Measurements from ENCODE around the gene ZNF524. TPM values are rescaled to one million over a fixed set of nuclear protein-coding genes. Genes with fewer than 3 reads are reported as not detected.

Gene ZNF524
- total and polyA plus RNA-seq, 2 experiments from 2014 or later: 17.3 to 29.1 TPM

Other genes with a start within 250 kb of the ZNF524 start
- not detected in 2 replicates for gene COX6B2, start 245.6 kb upstream of the ZNF524 start, total RNA-seq
- gene COX6B2, start 245.6 kb upstream of the ZNF524 start, polyA plus RNA-seq: 0.06 and 0.17 TPM in 2 replicates
- gene GARIN5B, start 237.0 kb upstream of the ZNF524 start, total RNA-seq: not detected in 2 replicates
- gene GARIN5B, start 237.0 kb upstream of the ZNF524 start, polyA plus RNA-seq: not detected in 2 replicates
- gene IL11, start 229.8 kb upstream of the ZNF524 start, total RNA-seq: 0.12 and 0.49 TPM in 2 replicates
- 0.72 TPM in 1 of 2 replicates, not detected in the other for gene IL11, start 229.8 kb upstream of the ZNF524 start, polyA plus RNA-seq
- not detected in 2 replicates for gene TMEM190, start 223.5 kb upstream of the ZNF524 start, total RNA-seq
- gene TMEM190, start 223.5 kb upstream of the ZNF524 start, polyA plus RNA-seq: 0.85 and 1.3 TPM in 2 replicates
- gene TMEM238, start 216.0 kb upstream of the ZNF524 start, total RNA-seq: 0.27 and 0.35 TPM in 2 replicates
- gene TMEM238, start 216.0 kb upstream of the ZNF524 start, polyA plus RNA-seq: 1.7 and 4.0 TPM in 2 replicates
- 757 and 1,325 TPM in 2 replicates for gene RPL28, start 214.4 kb upstream of the ZNF524 start, total RNA-seq
- 273 and 320 TPM in 2 replicates for gene RPL28, start 214.4 kb upstream of the ZNF524 start, polyA plus RNA-seq
- gene UBE2S, start 192.5 kb upstream of the ZNF524 start, total RNA-seq: 54.2 and 244 TPM in 2 replicates
- 164 and 471 TPM in 2 replicates for gene UBE2S, start 192.5 kb upstream of the ZNF524 start, polyA plus RNA-seq
- gene SHISA7, start 157.0 kb upstream of the ZNF524 start, total RNA-seq: not detected in 2 replicates
- gene SHISA7, start 157.0 kb upstream of the ZNF524 start, polyA plus RNA-seq: not detected in 2 replicates
- gene ISOC2, start 138.6 kb upstream of the ZNF524 start, total RNA-seq: 99.4 and 200 TPM in 2 replicates
- gene ISOC2, start 138.6 kb upstream of the ZNF524 start, polyA plus RNA-seq: 73.9 and 89.7 TPM in 2 replicates
- not detected in 2 replicates for gene C19orf85, start 135.5 kb upstream of the ZNF524 start, total RNA-seq
- gene C19orf85, start 135.5 kb upstream of the ZNF524 start, polyA plus RNA-seq: not detected in 2 replicates
- 15.7 and 16.7 TPM in 2 replicates for gene ZNF628, start 123.7 kb upstream of the ZNF524 start, total RNA-seq
- 0.95 and 0.96 TPM in 2 replicates for gene ZNF628, start 123.7 kb upstream of the ZNF524 start, polyA plus RNA-seq
- 56.5 and 78.7 TPM in 2 replicates for gene NAT14, start 115.1 kb upstream of the ZNF524 start, total RNA-seq
- gene NAT14, start 115.1 kb upstream of the ZNF524 start, polyA plus RNA-seq: 137 and 138 TPM in 2 replicates
- 0.32 and 0.89 TPM in 2 replicates for gene SSC5D, start 111.9 kb upstream of the ZNF524 start, total RNA-seq
- 0.15 and 0.60 TPM in 2 replicates for gene SSC5D, start 111.9 kb upstream of the ZNF524 start, polyA plus RNA-seq
- gene SBK2, start 63.2 kb upstream of the ZNF524 start, total RNA-seq: 2.4 and 5.3 TPM in 2 replicates
- 6.8 and 7.1 TPM in 2 replicates for gene SBK2, start 63.2 kb upstream of the ZNF524 start, polyA plus RNA-seq
- 0.71 and 0.88 TPM in 2 replicates for gene SBK3, start 54.7 kb upstream of the ZNF524 start, total RNA-seq
- not detected in 2 replicates for gene SBK3, start 54.7 kb upstream of the ZNF524 start, polyA plus RNA-seq
- gene ZNF579, start 19.4 kb upstream of the ZNF524 start, total RNA-seq: 10.3 and 13.4 TPM in 2 replicates
- 14.9 and 17.7 TPM in 2 replicates for gene ZNF579, start 19.4 kb upstream of the ZNF524 start, polyA plus RNA-seq
- gene FIZ1, start 771 bp upstream of the ZNF524 start, total RNA-seq: 12.8 and 13.6 TPM in 2 replicates
- gene FIZ1, start 771 bp upstream of the ZNF524 start, polyA plus RNA-seq: 18.7 and 25.3 TPM in 2 replicates
- gene ZNF865, start 5.4 kb downstream of the ZNF524 start, total RNA-seq: 7.1 and 11.2 TPM in 2 replicates
- 1.9 and 2.6 TPM in 2 replicates for gene ZNF865, start 5.4 kb downstream of the ZNF524 start, polyA plus RNA-seq
- 15.1 and 15.4 TPM in 2 replicates for gene ZNF784, start 24.3 kb downstream of the ZNF524 start, total RNA-seq
- 13.3 and 14.0 TPM in 2 replicates for gene ZNF784, start 24.3 kb downstream of the ZNF524 start, polyA plus RNA-seq
- 78.4 and 84.9 TPM in 2 replicates for gene ZNF580, start 40.7 kb downstream of the ZNF524 start, total RNA-seq
- 104 and 124 TPM in 2 replicates for gene ZNF580, start 40.7 kb downstream of the ZNF524 start, polyA plus RNA-seq
- 28.4 and 42.0 TPM in 2 replicates for gene ZNF581, start 43.4 kb downstream of the ZNF524 start, total RNA-seq
- gene ZNF581, start 43.4 kb downstream of the ZNF524 start, polyA plus RNA-seq: 22.3 and 28.7 TPM in 2 replicates
- gene CCDC106, start 47.9 kb downstream of the ZNF524 start, total RNA-seq: 42.4 and 49.2 TPM in 2 replicates
- gene CCDC106, start 47.9 kb downstream of the ZNF524 start, polyA plus RNA-seq: 40.6 and 43.5 TPM in 2 replicates
- 170 and 187 TPM in 2 replicates for gene U2AF2, start 54.7 kb downstream of the ZNF524 start, total RNA-seq
- gene U2AF2, start 54.7 kb downstream of the ZNF524 start, polyA plus RNA-seq: 13.4 and 16.3 TPM in 2 replicates
- gene EPN1, start 74.9 kb downstream of the ZNF524 start, total RNA-seq: 144 and 164 TPM in 2 replicates
- gene EPN1, start 74.9 kb downstream of the ZNF524 start, polyA plus RNA-seq: 151 and 173 TPM in 2 replicates
- not detected in 2 replicates for gene NLRP9, start 138.1 kb downstream of the ZNF524 start, total RNA-seq
- gene NLRP9, start 138.1 kb downstream of the ZNF524 start, polyA plus RNA-seq: not detected in 2 replicates
- not detected in 2 replicates for gene RFPL4A, start 158.8 kb downstream of the ZNF524 start, total RNA-seq
- gene RFPL4A, start 158.8 kb downstream of the ZNF524 start, polyA plus RNA-seq: not detected in 2 replicates
- gene RFPL4AL1, start 168.8 kb downstream of the ZNF524 start, total RNA-seq: not detected in 2 replicates
- gene RFPL4AL1, start 168.8 kb downstream of the ZNF524 start, polyA plus RNA-seq: not detected in 2 replicates
- not detected in 2 replicates for gene NLRP11, start 231.7 kb downstream of the ZNF524 start, total RNA-seq
- not detected in 2 replicates for gene NLRP11, start 231.7 kb downstream of the ZNF524 start, polyA plus RNA-seq
- gene NLRP4, start 236.3 kb downstream of the ZNF524 start, total RNA-seq: not detected in 2 replicates
- gene NLRP4, start 236.3 kb downstream of the ZNF524 start, polyA plus RNA-seq: not detected in 2 replicates

All from cardiac muscle cell (in vitro differentiated cells and primary cell).